22Rv1 (cell line): ENCODE data around the gene DPP8.

Experiments used
- CTCF ChIP-seq: fragments of 450-650 bp; IDR thresholded peaks from 2 replicates; pipeline ENCODE4 v1.5.1; 2017; ENCODE audit warnings: mild to moderate bottlenecking
- ZFX ChIP-seq: fragments of 450-650 bp; IDR thresholded peaks from 2 replicates; pipeline ENCODE4 v1.6.1; 2017; ENCODE audit warnings: antibody characterized with exemption, borderline replicate concordance

GRCh38 chr15:65431731-65432130 is 85.8 kb downstream of the DPP8 start:
- TF ChIP-seq CTCF (no peak), ZFX (no peak)
